ENCODE measurements around the gene SIAH1. TPM values are rescaled to one million over a fixed set of nuclear protein-coding genes. Genes with fewer than 3 reads are reported as not detected.
"Not testable (repeated sequence)": the region's sequence is repeated elsewhere in the genome, so short reads cannot be mapped to it uniquely, and the experiment has no call there.

Gene SIAH1
- total and polyA plus RNA-seq, 12 donors, result 9.9 to 27.5 (median 17.6) TPM

DNA sequence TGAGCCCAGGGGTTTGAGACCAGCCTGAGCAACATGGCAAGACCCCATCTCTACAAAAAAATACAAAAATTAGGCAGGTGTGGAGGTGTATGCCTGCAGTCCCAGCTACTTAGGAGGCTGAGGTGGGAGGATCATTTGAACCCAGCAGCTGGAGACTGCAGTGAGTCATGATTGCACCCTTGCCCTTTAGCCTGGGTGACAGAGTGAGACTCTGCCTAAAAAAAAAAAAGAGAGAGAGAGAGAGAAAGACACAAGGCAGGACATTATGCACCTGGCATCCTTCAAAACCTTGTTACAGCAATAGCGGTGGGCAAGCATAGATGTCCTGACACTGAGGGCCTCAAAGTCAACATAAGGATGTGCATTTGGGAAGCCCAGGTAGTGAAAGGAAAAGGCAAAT, 19.9 kb upstream of the SIAH1 start:
- no peak for DNase-seq
- Histone ChIP-seq H3K4me3 (no peak overlapping the region), H3K36me3 (replicated peaks in 1 of 2) (no peaks in the 10 kb centered on the region), H3K4me1 (replicated peaks in 1 of 2) (peaks cover 9 to 15% of the 10 kb centered on the region in 2 donors), H3K27ac (no peak overlapping the region), H3K9me3 (replicated peaks in 1 of 3) (no peaks in the 10 kb centered on the region), H3K27me3 (no peaks in the 10 kb centered on the region)
- intact Hi-C loops (cut with DNase I), result no loop called here
- no peak for TF ChIP-seq POLR2A (IDR thresholded peaks at IDR 0.05)
- no peak for TF ChIP-seq CTCF (IDR thresholded peaks at IDR 0.05)
- WGBS, 4 donors, result 85 to 100% (median 100%) methylated on average over 1 of the region's 1 CpG

- intact Hi-C loops (cut with DNase I), result not testable (repeated sequence)
Observed at GRCh38 chr16:48402547-48402946, 17.3 kb upstream of the SIAH1 start.

GRCh38 chr16:48395375-48395774, 10.2 kb upstream of the SIAH1 start:
- 79 to 92% (median 87%) methylated on average over 2 to 3 of the region's 3 CpGs for WGBS, 4 donors
- Histone ChIP-seq H3K4me3 (no peak overlapping the region), H3K9me3 (replicated peaks in 1 of 3) (no peaks in the 10 kb centered on the region), H3K4me1 (replicated peaks in 1 of 2) (peaks cover 0 to 8% of the 10 kb centered on the region in 2 donors), H3K27me3 (no peaks in the 10 kb centered on the region), H3K27ac (no peak overlapping the region), H3K36me3 (replicated peaks in 1 of 2) (no peaks in the 10 kb centered on the region)
- peak in 1 of 7 donors; percentile 17 for DNase-seq
- intact Hi-C loops (cut with DNase I), result no loop called here
- TF ChIP-seq POLR2A (IDR thresholded peaks at IDR 0.05) (no peak), CTCF (IDR thresholded peaks at IDR 0.05) (no peak)

More at GRCh38 chr16:48402547-48402946, 17.3 kb upstream of the SIAH1 start:
- H3K4me1 ChIP-seq (replicated peaks in 1 of 2); H3K27ac ChIP-seq; H3K27me3 ChIP-seq; H3K36me3 ChIP-seq (replicated peaks in 1 of 2); H3K4me3 ChIP-seq; H3K9me3 ChIP-seq (replicated peaks in 1 of 3); DNase-seq: not testable (repeated sequence)
- 84 to 92% (median 88%) methylated on average over 8 of the region's 8 CpGs for WGBS, 4 donors

- WGBS, 4 donors, result 90 to 93% (median 92%) methylated on average over 6 of the region's 6 CpGs
- intact Hi-C loops (cut with DNase I), result no loop called here
- peak overlapping the region in 4 of 5 donors; percentile 5 to 78 (median 57) for H3K27ac ChIP-seq
- H3K4me3 ChIP-seq, result no peak overlapping the region
- no peak for DNase-seq
- no peaks in the 10 kb centered on the region for H3K36me3 ChIP-seq (replicated peaks in 1 of 2)
- H3K9me3 ChIP-seq (replicated peaks in 1 of 3), result no peaks in the 10 kb centered on the region
- peaks cover 0 to 8% of the 10 kb centered on the region in 2 donors for H3K4me1 ChIP-seq (replicated peaks in 1 of 2)
- no peaks in the 10 kb centered on the region for H3K27me3 ChIP-seq
- TF ChIP-seq POLR2A (IDR thresholded peaks at IDR 0.05), result no peak
- no peak for TF ChIP-seq CTCF (IDR thresholded peaks at IDR 0.05)
Observed at GRCh38 chr16:48394355-48394703, 9.1 kb upstream of the SIAH1 start.

All from adrenal gland (tissue), 12 donors.